K562 (cell line): ENCODE results near the gene HCRTR2. TPM values are rescaled to one million over a fixed set of nuclear protein-coding genes. Genes with fewer than 3 reads are reported as not detected.

Experiments used
- ATAC-seq: fragments of 200-7000 bp; cut with Tn5 transposase; 3 replicates; pipeline ENCODE4 v1.9.1; 2020; ENCODE audit warnings: moderate library complexity
- BruUV-seq: library from RNA; stranded (reverse); fragments of 400-500 nt; replicated peaks from 2 replicates; lab custom pipeline; 2021; lab: Mats Ljungman, UMichigan
- CTCF ChIA-PET: fragments of 300-600 bp; formaldehyde crosslinking; extraction: SDS; loops from one replicate; lab custom pipeline; 2021; ENCODE audit warnings: low intra/inter-chr PET ratio; lab: Yijun Ruan, JAX
- POLR2A ChIA-PET: fragments of 300-600, 350-650 bp; sonication (Branson Sonifier 250); formaldehyde crosslinking; extraction: SDS; loops from one replicate; lab custom pipeline; 2021; ENCODE audit warnings: antibody characterized with exemption, inconsistent platforms; lab: Yijun Ruan, JAX
- DNase-seq, 4 experiments: peaks; one replicate each; pipeline versions ENCODE4 v3.0.0 to v3.0.0-alpha.2; 2011 to 2018; ENCODE audit warnings: low spot score in 3 of 4, mixed read lengths in 3 of 4; ENCODE audit errors: extremely low read depth in 1 of 4
- FAIRE-seq: peaks from 2 replicates; lab custom pipeline; 2011; peaks lifted over from hg19 to GRCh38; lab: Jason Lieb, UNC
- H2AFZ ChIP-seq: 2 replicates; pipeline ENCODE4 v1.6.0; 2011; ENCODE audit warnings: low read depth, low read length, control low read depth, inconsistent platforms
- H3K27ac ChIP-seq: fragments of 200-600 bp; 3 replicates; pipeline ENCODE4 v1.8.0; 2011; ENCODE audit warnings: low read depth, mild to moderate bottlenecking, control low read depth, inconsistent platforms, low read length, moderate library complexity, mixed read lengths; ENCODE audit errors: extremely low read depth
- H3K27me3 ChIP-seq, 2 experiments: fragments of 300-600 bp in 1 of 2; 2 replicates in 1 of 2; 3 replicates in 1 of 2; pipeline versions ENCODE4 v1.6.0 to v1.8.0; 2011; ENCODE audit warnings: inconsistent platforms in 2 of 2, low read length in 2 of 2, mild to moderate bottlenecking in 1 of 2, mixed read lengths in 1 of 2, moderate library complexity in 1 of 2; ENCODE audit not compliant: control insufficient read depth in 2 of 2, insufficient read depth in 2 of 2
- H3K36me3 ChIP-seq: fragments of 300-600 bp; 3 replicates; pipeline ENCODE4 v1.8.0; 2011; ENCODE audit warnings: mild to moderate bottlenecking, low read length, inconsistent platforms; ENCODE audit not compliant: control insufficient read depth, insufficient read depth
- H3K4me1 ChIP-seq, 2 experiments: fragments of 200-600 bp in 1 of 2; replicated peaks in 1 of 2; 2 replicates in 1 of 2; 3 replicates in 1 of 2; pipeline versions ENCODE4 v1.5.1 to v1.8.0; 2011; ENCODE audit warnings: inconsistent platforms in 2 of 2, low read length in 2 of 2, mild to moderate bottlenecking in 1 of 2, mixed read lengths in 1 of 2, moderate library complexity in 1 of 2; ENCODE audit not compliant: control insufficient read depth in 2 of 2, insufficient read depth in 2 of 2
- H3K4me2 ChIP-seq: 2 replicates; pipeline ENCODE4 v1.6.1; 2011; ENCODE audit warnings: low read length, control low read depth, inconsistent platforms, mixed read lengths; ENCODE audit not compliant: insufficient read depth
- H3K4me3 ChIP-seq: fragments of 200-600 bp; sonication (generic), shearing (Covaris generic); 2 replicates; pipeline ENCODE4 v1.5.1; 2016; ENCODE audit warnings: control low read depth, inconsistent platforms
- H3K79me2 ChIP-seq: fragments of 200-600 bp; 3 replicates; pipeline ENCODE4 v1.8.0; 2011; ENCODE audit warnings: low read length, inconsistent platforms; ENCODE audit not compliant: control insufficient read depth, insufficient read depth
- H3K9ac ChIP-seq, 2 experiments: 2 replicates each; pipeline versions ENCODE4 v1.6.0 to v1.6.1; 2011; ENCODE audit warnings: low read depth in 2 of 2, low read length in 2 of 2, control low read depth in 1 of 2, inconsistent platforms in 1 of 2, mild to moderate bottlenecking in 1 of 2, mixed read lengths in 1 of 2; ENCODE audit not compliant: insufficient read depth in 1 of 2
- H3K9me1 ChIP-seq: one replicate; pipeline ENCODE4 v1.6.0; 2011; ENCODE audit warnings: inconsistent platforms, mild to moderate bottlenecking, low read length, moderate library complexity; ENCODE audit not compliant: control insufficient read depth, insufficient read depth
- H3K9me3 ChIP-seq: replicated peaks from 2 replicates; pipeline ENCODE4 v1.5.1; 2011; ENCODE audit warnings: low read depth, low read length, inconsistent platforms; ENCODE audit not compliant: control insufficient read depth, insufficient read depth
- H4K20me1 ChIP-seq: replicated peaks from 2 replicates; pipeline ENCODE4 v1.6.1; 2011; ENCODE audit warnings: low read length, inconsistent platforms, mixed read lengths; ENCODE audit not compliant: control insufficient read depth, insufficient read depth
- C11orf30 ChIP-seq: fragments of 450-650 bp; IDR thresholded peaks from 2 replicates; pipeline ENCODE4 v1.6.1; 2016; ENCODE audit warnings: low read depth, mild to moderate bottlenecking
- DIDO1 ChIP-seq: fragments of 450-650 bp; IDR thresholded peaks from 2 replicates; pipeline ENCODE4 v1.6.1; 2016; ENCODE audit warnings: low read depth, missing biosample characterization, missing genetic modification characterization
- HDAC3 ChIP-seq: fragments of 450-650 bp; IDR thresholded peaks from 2 replicates; pipeline ENCODE4 v1.6.1; 2018; ENCODE audit warnings: borderline replicate concordance, mild to moderate bottlenecking, moderate library complexity; ENCODE audit not compliant: partially characterized antibody
- MAFG ChIP-seq: fragments of 450-650 bp; conservative IDR thresholded peaks from 2 replicates; pipeline ENCODE4 v1.6.1; 2016; ENCODE audit warnings: missing genetic modification characterization, missing compliant biosample characterization
- MLX ChIP-seq, 2 experiments: fragments of 450-650 bp in 1 of 2; sonication (generic) in 1 of 2; formaldehyde crosslinking; conservative IDR thresholded peaks; 2 replicates each; pipeline versions ENCODE4 v1.4.0 to v1.8.1; 2020 to 2022; ENCODE audit warnings: mild to moderate bottlenecking in 1 of 2, missing genetic modification reagents in 1 of 2
- NONO ChIP-seq, 2 experiments: fragments of 200-400 bp in 1 of 2; fragments of 450-650 bp in 1 of 2; formaldehyde crosslinking in 1 of 2; IDR thresholded peaks; 2 replicates each; pipeline ENCODE4 v1.6.1; 2017; ENCODE audit warnings: low read depth in 2 of 2, mild to moderate bottlenecking in 2 of 2, moderate library complexity in 2 of 2, low read length in 1 of 2
- SIN3A ChIP-seq, 2 experiments: fragments of 150-350 bp in 1 of 2; IDR thresholded peaks; 2 replicates each; pipeline ENCODE4 v1.6.1; 2011 to 2016; ENCODE audit warnings: borderline replicate concordance in 2 of 2, low read depth in 2 of 2, low read length in 2 of 2, mild to moderate bottlenecking in 2 of 2, moderate library complexity in 2 of 2; ENCODE audit not compliant: control insufficient read depth in 1 of 2
- THRB ChIP-seq: fragments of 450-650 bp; formaldehyde crosslinking; conservative IDR thresholded peaks from 2 replicates; pipeline ENCODE4 v1.4.0; 2022; ENCODE audit warnings: mild to moderate bottlenecking, missing genetic modification characterization
- XRCC5 ChIP-seq: fragments of 200-400 bp; formaldehyde crosslinking; IDR thresholded peaks from 2 replicates; pipeline ENCODE4 v1.6.1; 2017; ENCODE audit warnings: low read depth, mild to moderate bottlenecking, low read length
- ZKSCAN3 ChIP-seq: fragments of 250-450 bp; sonication (Bioruptor Pico); IDR thresholded peaks from 2 replicates; pipeline ENCODE4 v1.4.0; 2020
- ZKSCAN8 ChIP-seq: fragments of 200-800 bp; sonication (Bioruptor generic); IDR thresholded peaks from 2 replicates; pipeline ENCODE4 v1.6.1; 2016; ENCODE audit warnings: missing genetic modification characterization, missing compliant biosample characterization
- ZNF384 ChIP-seq: IDR thresholded peaks from 2 replicates; pipeline ENCODE4 v1.6.1; 2012; ENCODE audit warnings: low read depth, low read length, improper control_type of control experiment
- ZNF445 ChIP-seq: fragments of 250-450 bp; sonication (Bioruptor Pico); IDR thresholded peaks from 2 replicates; pipeline ENCODE4 v1.4.0; 2020; ENCODE audit warnings: low read depth, mild to moderate bottlenecking, moderate library complexity
- WGBS: fragments of 100-300 bp; shearing (Covaris generic); methylation state at CpG from one replicate; pipeline ENCODE4 v1.1.6; 2016; ENCODE audit warnings: low coverage, mixed read lengths; ENCODE audit not compliant: insufficient coverage; ENCODE audit errors: missing lambda C conversion rate; 5-methylcytosine and 5-hydroxymethylcytosine counted together
- in situ Hi-C: fragments of 300-500 bp; cut with MboI; formaldehyde crosslinking; loops from 4 replicates; pipeline ENCODE4 v1.15.0; 2018; ENCODE audit warnings: inconsistent platforms, mixed read lengths
- intact Hi-C: fragments of 100-400 bp; cut with micrococcal nuclease; formaldehyde crosslinking; loops from 2 replicates; pipeline ENCODE4 v1.14.2; 2022
- polyA plus RNA-seq, 8 experiments: library from polyadenylated mRNA; depleted of rRNA in 4 of 8; stranded (reverse) in 5 of 8; unstranded in 3 of 8; fragments of >200 nt; fragmentation: Nextera tagmentation in 2 of 8; fragmentation: Illumina TruSeq in 1 of 8; extraction: Ambion mirVana in 2 of 8; extraction: Trizol in 1 of 8; gene quantifications; 2 replicates each; pipeline versions ENCODE4 v1.2.1 to v1.2.3, GENCODE V29; 2011 to 2014; ENCODE audit warnings: inconsistent platforms in 1 of 8, missing spikeins in 1 of 8
- total RNA-seq, 7 experiments: library from RNA; depleted of rRNA in 6 of 7; stranded (reverse); fragments of >200 nt in 6 of 7; fragmentation: Illumina TruSeq in 2 of 7; extraction: Trizol in 2 of 7; gene quantifications; 2 replicates each; pipeline versions ENCODE4 v1.2.1 to v1.2.3, GENCODE V29; 2011 to 2021; ENCODE audit warnings: low replicate concordance in 1 of 7

Gene HCRTR2
- total and polyA plus RNA-seq, 9 of the 15 experiments (the other 6 are each of a cell fraction or from before 2014, with no cell fraction given): not detected

- Histone ChIP-seq H2AFZ (no peak overlapping the region), H3K79me2 (no peaks in the 10 kb centered on the region), H3K27me3 (no peaks in the 10 kb centered on the region), H3K27ac (no peak overlapping the region), H4K20me1 (no peaks in the 10 kb centered on the region), H3K4me3 (no peak overlapping the region), H3K36me3 (no peaks in the 10 kb centered on the region), H3K4me1 (no peaks in the 10 kb centered on the region), H3K9me1 (no peaks in the 10 kb centered on the region), H3K9ac (no peak overlapping the region), H3K4me2 (no peak overlapping the region), H3K9me3 (no peaks in the 10 kb centered on the region; the same call in 1 of the 2 replicates)
- TF ChIP-seq ZKSCAN8 (CRISPR knock-in tag): no peak
- TF ChIP-seq ZNF384: no peak
- TF ChIP-seq MAFG (tag): no peak
- TF ChIP-seq SIN3A (IDR thresholded peaks at IDR 0.05; ENCODE audit: borderline replicate concordance in 2 of 2, control insufficient read depth in 1 of 2, low read depth in 2 of 2, low read length in 2 of 2): no peak
- TF ChIP-seq NONO (IDR thresholded peaks at IDR 0.05; ENCODE audit: low read depth in 2 of 2, low read length in 1 of 2): no peak
- no peak for TF ChIP-seq MLX (CRISPR knock-in tag; conservative IDR thresholded peaks at IDR 0.05)
- TF ChIP-seq THRB (CRISPR knock-in tag): no peak
- TF ChIP-seq HDAC3: no peak
- no peak for TF ChIP-seq XRCC5
- no peak for TF ChIP-seq ZKSCAN3 (CRISPR knock-in tag)
- TF ChIP-seq DIDO1 (tag): no peak
- no peak for TF ChIP-seq C11orf30
- TF ChIP-seq ZNF445 (CRISPR knock-in tag): no peak
- ChIA-PET POLR2A (no interaction called here), CTCF (no interaction called here)
- in situ Hi-C loops: no loop called here
- intact Hi-C loops: loop anchor here (5.0 kb wide), 1 partner anchor 1015 kb away; no protein-coding TSS in a partner anchor
- FAIRE-seq: no peak
- WGBS: 0% methylated on average over 5 of the region's 5 CpGs
- no TSS peak for BruUV-seq
- no peak for ATAC-seq
- no peak for DNase-seq
Observed at GRCh38 chr6:55277646-55278045, 103.3 kb downstream of the HCRTR2 start.
